Activated CD4-positive, alpha-beta T cell treated with anti-CD3 and anti-CD28 coated beads for 24 hours (primary cell): ENCODE measurements around the gene DENND6B.

Source experiments
- DNase-seq, 2 donors: peaks; one replicate each; pipeline ENCODE4 v3.0.0-alpha.2; 2020; ENCODE audit warnings: low read depth in 2 of 2

Gene DENND6B

DNA sequence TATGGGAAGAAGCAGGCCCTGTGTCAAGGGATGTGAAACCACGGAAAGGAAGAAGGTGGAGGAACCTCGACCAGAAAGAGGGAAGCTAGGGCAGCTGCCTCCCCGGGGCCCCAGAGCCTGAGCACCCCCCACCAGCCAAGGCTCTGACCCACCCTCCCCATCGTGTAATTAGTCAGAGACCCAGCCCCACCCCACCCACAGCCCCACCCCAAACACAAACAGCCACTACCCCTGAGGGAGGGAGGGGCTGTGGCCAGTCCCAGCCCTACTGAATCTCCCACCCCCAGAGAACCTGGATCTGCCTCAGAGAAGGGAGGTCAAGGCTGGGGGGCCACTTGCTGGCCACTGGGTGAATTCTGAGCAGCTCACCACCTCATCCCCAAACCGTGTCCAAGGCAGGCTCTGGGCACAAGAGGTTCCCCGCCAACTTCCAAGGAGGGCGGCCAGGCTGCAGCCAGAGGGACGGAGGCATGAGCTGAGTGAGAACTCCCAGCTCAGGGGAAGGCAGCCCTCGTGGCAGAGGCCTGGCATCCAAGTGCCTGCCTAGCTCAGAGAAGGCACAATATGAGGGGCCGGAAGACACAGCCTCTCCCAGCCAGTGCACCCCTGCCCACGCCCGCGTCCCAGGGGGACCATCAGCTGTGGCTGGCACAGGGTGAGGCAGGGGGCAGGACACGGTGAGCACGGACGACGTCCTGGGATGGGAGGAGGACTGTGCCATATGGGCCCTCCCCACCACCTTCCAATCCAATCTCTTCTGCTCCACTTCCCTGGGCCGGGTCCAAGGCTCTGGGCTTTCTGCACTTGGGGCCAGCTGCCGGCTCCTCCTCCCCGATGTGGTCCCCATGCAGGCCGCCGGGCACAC lies 22.1 kb downstream of the DENND6B start:
- no peak for DNase-seq

DNA sequence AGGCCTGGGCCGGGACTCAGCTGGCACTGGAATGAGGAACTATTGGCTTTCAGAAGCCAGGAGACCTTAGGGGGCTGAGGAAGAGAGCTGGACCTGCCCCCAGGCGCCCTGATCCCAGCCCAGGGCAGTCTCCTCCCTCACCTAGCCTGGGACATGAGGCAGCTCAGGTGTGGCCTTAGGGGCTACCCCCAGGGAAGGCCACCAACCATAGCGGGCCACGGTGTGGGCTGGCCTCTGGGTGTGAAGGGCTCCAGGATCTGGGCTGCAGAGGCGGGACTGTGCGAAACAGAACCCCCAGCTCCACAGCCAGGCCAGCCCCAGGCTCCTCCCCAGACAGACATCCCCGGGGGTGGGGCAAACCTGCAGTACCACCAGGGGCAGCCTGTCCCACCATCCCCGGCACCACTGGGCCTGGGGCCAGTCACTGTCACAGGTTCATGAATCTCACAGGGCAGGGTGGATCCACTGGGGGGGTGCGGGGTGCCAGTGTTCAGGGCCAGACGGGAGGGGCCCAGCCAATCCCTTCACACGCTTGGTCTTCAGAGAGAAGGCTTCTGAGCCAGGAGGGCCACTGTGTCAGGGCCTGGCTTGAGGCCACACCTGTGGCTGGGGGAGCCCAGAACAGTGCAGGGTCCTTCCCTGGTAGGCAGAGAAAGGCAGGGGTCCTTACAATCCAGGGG lies 22.8 kb downstream of the DENND6B start:
- DNase-seq = no peak

DNA sequence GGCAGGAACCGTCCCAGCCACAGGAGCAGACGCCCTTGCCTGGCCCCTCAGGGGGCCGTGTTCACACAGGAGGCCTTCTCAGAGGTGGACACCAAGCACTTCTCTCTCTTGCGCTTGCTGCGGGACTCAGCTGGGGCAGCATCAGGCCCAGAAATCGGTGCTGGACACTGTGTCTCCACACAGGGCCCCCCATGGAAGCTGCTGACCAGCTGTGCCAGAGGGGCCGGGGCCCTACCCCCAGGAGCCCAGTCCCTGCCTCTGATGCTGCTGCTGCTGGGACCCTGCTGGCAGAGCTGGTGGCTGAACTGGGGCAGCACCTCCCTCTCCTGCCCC lies 23.3 kb downstream of the DENND6B start:
- no peak for DNase-seq

DNA sequence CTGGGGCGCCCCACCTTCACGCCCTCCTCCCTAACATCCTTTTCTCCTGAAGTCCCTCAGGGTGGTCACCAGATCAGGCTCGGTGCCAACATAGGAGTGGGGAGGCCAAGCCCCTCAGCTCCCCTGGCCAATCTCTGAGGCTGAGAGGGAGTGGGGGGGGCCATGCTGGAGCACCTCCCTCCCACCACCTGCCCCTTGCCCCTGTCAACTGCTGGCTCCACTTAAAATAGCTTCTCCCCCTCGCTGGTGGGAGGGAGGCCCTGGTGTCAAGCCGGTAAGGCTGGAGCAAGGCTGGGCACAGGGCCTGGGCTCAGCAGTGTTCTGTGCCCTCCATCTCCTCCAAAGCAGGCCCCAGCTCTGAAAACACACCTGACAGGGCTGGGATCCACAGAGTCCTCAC lies 24.2 kb downstream of the DENND6B start:
- no peak for DNase-seq

DNA sequence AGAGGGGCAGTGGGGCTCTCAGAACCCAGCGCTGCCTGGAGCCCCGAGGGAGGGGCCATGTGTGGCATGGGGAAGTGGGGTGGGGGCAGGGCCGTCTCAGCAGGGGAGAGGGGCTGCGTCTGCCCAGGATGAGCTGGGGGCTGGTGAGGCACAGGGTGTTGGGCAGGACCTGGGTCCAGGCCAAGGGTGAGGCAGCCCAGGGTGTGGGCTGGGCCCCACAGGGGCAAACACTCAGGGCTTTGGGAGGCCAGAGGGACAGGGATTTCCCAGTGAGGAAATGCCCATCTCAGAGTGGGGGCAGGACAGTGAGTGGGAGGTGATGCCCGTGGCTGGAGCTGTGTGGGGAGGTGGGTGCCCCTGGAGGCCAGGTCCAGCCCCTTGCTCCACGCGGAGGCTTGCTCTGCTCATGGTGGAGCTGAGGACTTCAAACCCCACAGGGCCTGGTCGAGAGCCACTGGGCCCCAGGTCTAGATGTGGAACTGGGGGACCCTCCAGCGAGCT lies 24.7 kb downstream of the DENND6B start:
- no peak for DNase-seq

DNA sequence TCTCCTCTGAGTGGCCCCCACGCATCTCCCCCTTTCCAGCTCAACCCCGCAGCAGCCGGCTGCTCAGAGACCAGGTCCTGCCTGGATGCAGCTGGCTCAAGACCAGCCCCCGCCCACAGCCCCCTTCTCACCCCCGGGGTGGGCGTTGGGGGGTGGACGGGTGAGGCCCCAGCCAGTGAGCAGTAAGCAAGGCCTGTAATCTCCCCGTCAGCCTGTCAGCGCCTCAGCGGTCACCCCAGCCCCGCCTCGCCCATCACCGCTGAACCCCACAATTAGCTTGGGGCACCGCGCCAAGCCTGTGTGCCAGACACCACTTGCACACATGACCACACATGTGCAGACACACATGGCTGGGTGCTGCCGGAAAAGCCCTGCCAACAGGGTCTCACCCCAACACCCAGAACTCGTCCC lies 25.2 kb downstream of the DENND6B start:
- DNase-seq = no peak

DNA sequence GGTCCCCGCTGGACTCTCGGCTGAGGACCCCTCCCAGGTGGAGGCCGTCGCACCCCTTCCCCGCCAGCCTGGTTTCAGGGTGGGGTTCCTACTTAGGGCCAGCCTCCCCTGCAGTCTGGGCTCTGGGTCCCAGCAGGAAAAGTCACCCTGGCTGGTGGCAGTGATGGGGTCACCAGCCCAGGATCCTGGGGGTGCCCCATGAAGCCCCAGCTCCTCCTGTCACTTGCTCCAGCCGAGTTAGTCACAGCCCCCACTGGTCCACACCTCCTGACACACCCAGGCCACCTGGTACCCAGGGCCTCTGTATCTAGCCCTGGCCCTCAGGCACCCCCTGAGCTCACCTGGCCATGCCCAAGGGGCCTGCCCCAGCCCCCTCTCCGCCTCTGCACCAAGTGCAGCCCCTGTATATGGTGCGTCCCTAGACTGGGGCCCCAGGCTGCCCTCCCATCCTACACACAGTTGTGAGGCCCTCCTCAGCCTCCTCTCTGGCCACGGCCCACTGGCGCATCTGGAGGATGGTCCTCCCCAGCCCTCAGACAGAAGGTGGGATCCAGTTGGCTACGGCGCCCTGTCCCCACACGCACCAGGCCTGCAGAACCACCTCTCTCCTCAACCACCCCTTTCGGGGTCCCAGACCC lies 26.1 kb downstream of the DENND6B start:
- DNase-seq = no peak

DNA sequence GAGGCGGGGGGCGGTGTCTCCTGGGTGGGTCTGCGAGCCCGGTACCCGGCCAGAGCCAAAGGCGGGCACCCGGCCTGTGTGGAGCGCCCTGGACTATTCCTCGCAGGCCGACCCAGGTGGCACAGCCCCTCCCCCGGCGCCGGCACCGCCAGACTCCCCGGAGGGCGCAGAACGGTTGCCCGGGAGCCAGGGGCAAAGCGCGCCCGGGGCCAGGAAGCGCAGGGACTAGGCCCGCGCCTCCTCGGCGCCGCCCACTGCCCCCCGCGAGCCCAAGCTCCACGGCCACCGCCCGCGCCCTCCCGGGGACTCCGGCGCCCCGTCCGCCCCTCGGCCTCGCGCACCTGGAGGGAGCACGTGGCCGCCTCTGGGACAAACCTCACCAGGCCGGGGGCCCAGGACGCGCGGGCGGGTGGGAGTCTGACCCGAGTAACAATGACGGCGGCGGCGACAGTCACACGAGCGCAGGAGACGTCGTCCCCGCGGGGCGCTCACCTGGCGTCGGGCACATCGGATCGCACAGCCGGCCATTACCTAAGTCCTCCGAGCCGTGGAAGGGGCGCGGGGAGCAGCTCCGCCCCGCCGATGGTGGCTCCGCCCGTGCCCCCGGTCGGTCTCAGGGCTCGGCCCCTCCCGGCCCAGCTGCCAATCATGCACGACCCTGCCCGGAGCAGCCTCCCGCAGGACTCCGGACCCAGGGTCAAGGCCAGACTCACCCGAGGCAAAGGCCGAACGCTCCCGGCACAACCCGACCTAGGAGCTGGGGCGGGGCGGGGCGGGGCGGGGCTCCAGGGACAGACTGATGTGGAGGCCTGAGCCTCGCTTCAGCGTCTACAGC lies 26.8 kb downstream of the DENND6B start:
- DNase-seq = no peak

DNA sequence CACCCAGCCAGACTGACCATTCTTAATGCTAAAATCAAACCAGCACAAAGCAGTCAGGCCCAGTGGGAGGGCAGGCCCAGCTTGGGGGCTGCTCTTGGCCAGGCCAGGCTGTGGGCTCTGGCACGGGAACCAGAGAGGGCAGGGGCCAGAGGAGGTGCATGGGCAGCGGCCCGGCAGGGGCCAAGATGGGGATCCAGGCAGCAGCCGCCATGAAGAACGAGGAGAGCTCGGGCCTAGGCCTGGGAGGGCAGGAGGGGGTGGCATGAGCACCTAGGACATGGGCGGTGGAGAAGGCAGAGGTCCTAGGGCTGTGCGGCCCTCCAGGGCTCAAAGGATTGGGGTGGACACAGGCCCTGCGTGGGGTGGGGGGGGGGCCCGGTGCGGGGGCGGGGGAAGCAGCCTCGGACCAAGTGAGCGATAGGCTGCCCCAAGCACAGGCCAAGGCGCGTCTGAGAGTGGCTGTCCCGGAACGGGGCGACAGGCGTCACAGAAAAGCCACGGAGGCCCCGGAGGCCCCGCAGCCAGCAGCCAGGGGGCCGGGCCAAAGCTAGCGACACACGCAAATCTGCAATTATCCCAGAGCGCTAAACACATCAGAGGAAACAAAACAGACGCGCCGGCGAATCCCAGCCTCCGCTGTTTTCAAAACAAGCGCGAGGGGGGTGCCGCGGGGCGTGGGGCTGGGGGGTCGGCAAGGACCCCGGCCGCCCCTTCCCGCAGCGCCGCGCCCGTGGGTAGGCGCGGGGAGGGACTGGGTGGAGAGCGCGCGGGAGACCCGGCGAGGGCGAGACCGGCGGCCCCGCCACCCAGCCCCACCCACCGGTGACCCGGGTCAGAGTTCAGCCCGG lies 27.7 kb downstream of the DENND6B start:
- DNase-seq = no peak

DNA sequence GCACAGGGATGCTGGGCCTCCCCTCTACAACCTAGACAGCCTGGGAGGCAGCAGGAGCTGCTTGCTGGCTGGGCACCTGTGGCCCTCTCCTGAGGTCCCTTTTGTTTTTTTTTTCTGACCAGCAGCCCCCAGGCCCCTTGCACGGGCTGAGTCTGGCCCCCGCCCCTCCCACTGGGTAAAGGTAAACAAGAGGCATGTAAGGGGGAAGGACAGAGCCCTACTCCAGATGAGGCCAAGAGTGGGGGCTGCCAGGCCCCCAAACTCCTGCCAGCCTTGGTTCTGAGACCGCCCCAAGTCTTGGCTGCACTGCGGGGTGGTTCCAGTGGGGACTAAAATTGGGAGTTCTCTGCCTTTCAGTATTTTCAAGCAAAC lies 28.6 kb downstream of the DENND6B start:
- no peak for DNase-seq

DNA sequence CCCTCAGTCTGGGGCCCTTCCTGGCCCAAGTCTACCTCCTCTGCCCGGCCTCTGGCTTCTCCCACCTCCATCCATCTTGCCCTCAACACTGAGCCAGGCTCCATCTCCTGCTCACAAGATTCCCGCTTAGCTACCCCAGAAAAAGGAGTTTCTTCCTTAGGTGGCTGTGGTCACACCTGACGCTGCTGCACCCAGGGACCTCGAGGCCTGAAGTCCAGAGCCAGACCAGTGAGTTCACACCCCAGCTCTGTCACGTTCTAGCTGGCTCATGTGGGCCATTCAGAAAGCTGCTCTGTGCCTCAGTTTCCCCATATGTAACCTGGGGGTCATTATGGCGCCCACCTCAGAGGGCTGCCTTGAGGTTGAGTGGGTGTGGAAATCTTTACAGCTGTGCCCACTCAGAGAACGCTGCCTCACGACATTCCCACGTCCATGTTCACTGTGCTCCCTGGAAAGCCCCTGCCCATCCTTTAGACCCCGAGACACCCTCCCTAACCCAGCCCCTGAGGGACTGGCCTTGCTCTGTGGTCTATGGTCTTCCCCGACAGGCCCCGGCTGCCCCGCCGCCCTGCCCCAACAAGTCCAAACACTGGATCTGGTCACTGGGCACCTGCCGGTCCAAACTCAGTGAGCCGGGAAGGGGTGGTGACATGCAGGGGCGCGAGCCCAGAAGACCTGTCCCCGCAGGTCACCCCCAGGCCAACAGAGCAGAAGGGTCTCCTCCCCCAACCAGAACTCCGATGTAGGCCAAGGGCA lies 29.1 kb downstream of the DENND6B start:
- DNase-seq = no peak

DNA sequence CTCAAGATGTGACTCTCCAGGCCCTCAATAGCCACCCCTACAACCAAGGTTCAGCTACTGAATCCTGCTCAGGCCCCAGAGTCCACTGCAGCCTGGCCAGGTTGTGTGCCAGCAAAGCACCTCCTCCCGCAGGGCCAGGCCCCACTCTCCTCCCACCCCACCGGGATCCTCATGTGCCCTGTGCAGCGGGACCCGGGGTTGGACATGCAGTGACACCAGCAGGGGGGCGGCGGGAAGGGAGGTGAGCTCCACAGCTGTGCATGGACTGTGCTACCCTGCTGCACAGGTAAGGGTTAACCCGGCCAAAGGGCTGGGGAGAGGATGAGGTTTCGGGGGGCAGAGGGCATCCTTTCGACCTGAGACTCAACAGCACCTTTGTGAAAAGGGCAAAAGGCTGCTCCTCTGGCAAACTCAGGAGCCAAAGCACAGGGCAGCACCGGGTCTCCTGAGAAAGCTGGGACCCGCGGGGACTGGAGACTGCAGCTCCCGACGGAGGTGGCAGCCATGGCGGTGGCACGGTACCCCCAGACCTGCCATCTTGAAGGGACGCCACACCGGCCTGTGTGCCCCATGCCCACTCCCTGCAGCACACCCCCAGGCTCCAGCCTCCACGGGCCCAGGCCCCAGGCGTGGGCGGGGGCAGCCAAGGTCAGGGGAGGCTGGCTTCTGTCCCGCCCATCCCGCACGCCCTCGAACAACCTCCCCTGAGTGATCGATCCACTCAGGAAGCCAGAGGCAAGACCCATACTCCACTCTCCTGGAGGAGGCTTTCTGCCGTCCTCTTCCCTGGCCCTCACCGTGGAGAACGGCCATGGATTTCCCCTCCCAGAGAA lies 29.9 kb downstream of the DENND6B start:
- no peak for DNase-seq

DNA sequence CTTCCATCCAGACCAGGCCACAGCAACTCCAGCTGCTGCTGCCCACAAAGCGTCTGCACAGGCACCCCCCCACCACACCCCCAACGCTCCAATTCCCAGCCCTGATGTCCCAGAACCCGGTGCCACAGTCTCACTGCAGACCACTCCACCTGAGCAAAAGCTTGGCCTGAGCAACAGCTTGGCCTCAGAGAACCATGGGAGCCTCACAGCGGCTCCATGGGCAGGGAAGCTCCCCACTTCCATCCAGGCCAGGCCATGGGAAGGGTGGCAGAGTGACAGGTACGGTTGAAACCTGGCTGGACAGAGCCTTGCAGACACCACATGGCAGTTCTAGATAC lies 32.5 kb downstream of the DENND6B start:
- DNase-seq = no peak

DNA sequence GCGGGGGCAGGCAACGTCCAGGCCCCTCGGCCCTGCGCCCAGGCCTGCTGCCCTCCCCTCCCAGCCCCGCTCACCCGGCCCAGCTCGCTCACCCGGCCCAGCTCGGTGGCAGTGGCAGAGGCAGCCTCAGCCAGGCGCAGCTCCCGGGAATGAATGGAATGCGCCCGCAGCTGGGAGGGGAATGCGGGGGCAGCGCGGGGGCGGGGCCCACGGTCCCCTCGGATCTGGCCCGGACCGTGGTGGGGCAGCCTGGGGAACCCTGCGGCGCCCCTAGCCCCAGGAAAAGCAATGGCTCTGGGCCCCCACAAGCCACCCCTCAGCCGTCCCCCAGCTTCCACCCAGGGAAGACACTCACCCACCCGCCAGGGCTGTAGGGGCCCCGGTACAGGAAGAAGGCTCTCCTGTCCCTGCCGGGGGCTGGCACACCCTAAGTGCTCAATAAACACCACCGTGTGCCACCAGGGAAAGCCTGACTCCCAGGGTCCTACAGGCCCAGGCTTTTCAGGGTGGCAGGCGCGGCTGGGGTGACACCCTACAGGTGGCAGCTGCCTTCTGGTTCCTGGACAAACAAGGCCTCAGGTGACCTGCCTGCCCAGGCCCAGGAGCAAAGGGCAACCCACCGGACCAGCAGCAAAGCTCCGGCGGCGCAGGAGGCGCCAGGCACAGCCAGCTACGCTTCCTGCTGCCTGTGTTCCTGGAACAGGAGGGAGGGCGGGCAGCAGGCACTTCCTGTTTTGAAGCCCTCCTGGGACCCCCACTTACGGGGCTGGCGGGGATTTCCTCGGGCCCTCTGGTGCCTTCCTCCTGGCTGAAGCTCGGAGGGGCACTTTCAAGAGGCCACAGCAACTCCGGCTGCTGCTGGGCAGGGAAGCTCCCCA lies 33.1 kb downstream of the DENND6B start:
- no peak for DNase-seq

DNA sequence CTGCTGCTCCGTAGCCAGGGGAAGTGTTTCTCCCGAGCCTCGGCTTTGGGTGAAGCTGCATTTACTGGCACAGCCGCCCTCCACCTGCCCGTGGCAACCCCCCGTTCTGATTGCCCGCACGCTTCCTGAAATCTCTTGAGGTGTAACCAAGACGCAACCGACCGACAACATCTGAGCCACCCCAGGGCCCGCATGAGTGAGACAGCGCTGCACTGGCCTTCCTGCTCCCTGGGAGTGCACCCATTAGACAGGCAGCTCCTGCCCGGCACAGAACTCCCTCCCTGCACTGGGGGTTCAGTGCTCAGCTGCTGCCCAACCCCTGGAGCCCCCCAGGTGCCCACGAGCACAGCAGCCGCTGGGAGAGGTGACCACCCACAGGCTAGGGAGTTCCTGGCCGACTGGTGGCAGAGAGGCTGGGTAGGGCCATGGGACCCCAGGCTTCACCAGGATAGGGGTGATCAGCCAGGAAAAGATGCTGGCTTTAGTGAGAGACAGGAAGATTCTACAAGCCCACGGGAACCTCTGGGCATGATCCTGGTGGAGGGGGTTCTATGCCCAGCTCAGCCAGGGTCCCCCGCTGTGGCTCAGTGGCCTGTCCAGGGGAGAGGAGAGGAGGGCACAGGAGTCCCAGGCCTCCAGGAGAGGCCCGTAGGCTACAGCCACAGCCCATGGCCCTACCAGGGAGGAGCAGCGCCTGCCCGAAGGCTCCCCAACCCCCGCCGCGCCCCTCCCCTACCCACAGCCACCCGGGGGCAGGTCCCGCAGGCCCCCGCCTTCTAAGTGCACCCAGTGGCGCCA lies 34.0 kb downstream of the DENND6B start:
- DNase-seq = no peak

DNA sequence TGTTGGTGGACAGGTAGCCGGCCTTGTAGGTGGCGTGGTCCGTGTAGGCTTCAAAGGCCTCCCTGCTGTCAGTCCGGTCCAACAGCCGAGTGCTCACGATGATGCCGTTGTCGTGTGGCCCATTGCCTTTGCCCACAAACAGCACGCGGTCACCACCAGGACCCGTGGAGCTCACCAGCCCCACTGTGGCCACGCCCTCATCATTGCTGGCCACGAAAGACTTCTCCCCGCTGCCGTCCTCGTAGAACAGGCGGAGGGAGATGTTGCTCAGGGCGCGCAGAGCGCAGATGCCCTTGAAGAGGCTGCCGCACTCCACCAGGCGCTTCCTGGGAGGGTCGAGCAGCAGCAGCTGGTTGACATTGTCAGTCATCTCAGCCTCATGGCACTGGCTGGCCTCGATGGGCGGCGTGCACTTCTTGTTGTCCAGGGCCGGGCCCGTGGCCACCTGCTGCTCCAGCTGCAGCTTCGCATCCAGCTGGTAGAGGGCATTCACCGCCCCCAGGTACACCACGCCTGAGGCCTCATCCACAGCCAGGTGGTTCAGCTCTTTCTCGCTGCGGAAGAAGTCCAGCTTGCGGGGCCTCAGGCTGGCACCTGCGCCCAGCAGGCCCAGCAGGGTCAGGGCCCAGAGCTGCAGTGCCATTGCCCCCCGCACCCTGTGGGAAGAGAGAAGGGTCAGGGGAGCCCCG lies 36.7 kb downstream of the DENND6B start:
- DNase-seq = no peak
